ENCODE data around the gene PFKL. TPM values are rescaled to one million over a fixed set of nuclear protein-coding genes. Genes with fewer than 3 reads are reported as not detected.
A peak's percentile ranks its signal among the peaks of the same experiment; 100 is the strongest.

The PFKL gene
- total and polyA plus RNA-seq, 2 of the 8 experiments (the other 6 are each of a cell fraction or from before 2014, with no cell fraction given), result 80.2 to 82.3 TPM

DNA sequence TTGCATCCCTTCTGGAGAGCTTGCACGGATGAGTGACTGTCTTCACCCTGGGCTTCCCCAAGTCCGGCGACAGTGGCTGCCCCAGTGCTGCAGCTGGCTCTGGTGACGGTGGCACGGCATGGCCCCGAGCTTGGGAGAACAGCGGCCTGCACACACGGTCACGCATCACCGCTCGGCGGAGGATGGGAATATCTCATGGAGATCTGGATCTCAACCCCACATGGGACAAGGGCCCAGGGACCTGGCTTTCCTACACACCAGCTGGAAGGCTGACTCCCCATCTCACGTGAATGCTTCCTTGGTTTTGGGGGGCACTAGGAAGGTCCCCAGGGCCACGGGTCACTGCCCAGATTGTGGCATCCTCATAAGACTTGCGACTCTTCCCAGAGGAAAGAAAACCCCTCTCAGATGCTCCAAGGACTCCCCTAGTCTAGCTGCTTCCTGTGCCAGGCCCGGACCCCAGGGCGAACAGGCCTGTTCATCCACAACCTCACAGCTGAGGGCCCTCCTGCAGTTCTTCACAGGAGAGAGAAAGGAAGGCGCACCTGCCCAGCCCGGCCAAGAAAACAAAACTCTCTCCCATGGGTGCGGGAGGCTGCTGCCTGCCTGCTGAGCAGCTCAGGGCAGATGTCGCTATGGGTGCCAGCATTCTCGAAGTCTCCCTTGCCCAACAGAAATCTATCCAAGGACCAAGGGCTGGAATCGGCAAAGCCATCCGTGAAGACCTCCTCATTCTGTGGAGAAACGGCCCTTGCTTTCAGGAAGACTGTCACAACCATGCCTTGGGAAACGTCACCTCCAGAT lies 29.4 kb downstream of the PFKL start:
- Histone ChIP-seq H2BK120ac (replicated peaks; ENCODE audit: low read depth, low read length) (no peak overlapping the region), H3K27me3 (replicated peaks in 1 of 4; ENCODE audit: control insufficient read depth in 3 of 4, extremely low read depth in 1 of 4, insufficient read depth in 3 of 4, low read length in 3 of 4) (no peaks in the 10 kb centered on the region), H3K4me2 (ENCODE audit: insufficient read depth in 1 of 2, low read depth in 2 of 2, low read length in 2 of 2) (no peak overlapping the region), H3K36me3 (ENCODE audit: control insufficient read depth in 2 of 4, insufficient read depth in 4 of 4, low read length in 3 of 4) (peaks cover 0 to 16% (median 1%) of the 10 kb centered on the region in 4 experiments; a peak in 2 of 8 replicates), H4K8ac (ENCODE audit: extremely low read depth, insufficient read depth, low read length) (peak overlapping the region; percentile 57), H3K4me3 (ENCODE audit: extremely low read depth in 1 of 4, insufficient read depth in 2 of 4, low read depth in 3 of 4, low read length in 4 of 4) (no peak overlapping the region), H2BK15ac (ENCODE audit: low read length) (no peak overlapping the region), H3K4ac (replicated peaks; ENCODE audit: insufficient read length, low read depth, low read length) (no peak overlapping the region), H3K9me3 (ENCODE audit: insufficient read depth in 2 of 2, low read depth in 1 of 2, low read length in 1 of 2) (no peaks in the 10 kb centered on the region), H3K27ac (ENCODE audit: low read depth, low read length) (no peak overlapping the region), H4K20me1 (replicated peaks in 1 of 2; ENCODE audit: control insufficient read depth in 1 of 2, insufficient read depth in 2 of 2, low read length in 2 of 2) (peaks cover 0 to 6% of the 10 kb centered on the region in 2 experiments), H3K23ac (ENCODE audit: insufficient read length) (no peak overlapping the region), H4K5ac (ENCODE audit: insufficient read length, low read depth, low read length) (no peak overlapping the region), H3K9ac (replicated peaks in 1 of 4; ENCODE audit: extremely low read depth in 1 of 4, low read depth in 3 of 4, low read length in 3 of 4) (no peak overlapping the region), H3K56ac (replicated peaks; ENCODE audit: insufficient read length, low read depth, low read length) (no peak overlapping the region), H2BK12ac (ENCODE audit: low read depth, low read length) (no peak overlapping the region), H3K23me2 (ENCODE audit: low read depth, low read length) (no peaks in the 10 kb centered on the region), H2BK5ac (ENCODE audit: low read depth, low read length) (no peak overlapping the region), H3K14ac (ENCODE audit: insufficient read length) (no peak overlapping the region), H2AFZ (ENCODE audit: low read length) (no peak overlapping the region), H4K91ac (replicated peaks; ENCODE audit: insufficient read length, low read length) (no peak overlapping the region), H2AK5ac (ENCODE audit: low read depth, low read length) (no peak overlapping the region), H3K18ac (ENCODE audit: extremely low read depth, low read length) (no peak overlapping the region), H3K79me1 (ENCODE audit: low read depth, low read length) (no peaks in the 10 kb centered on the region), H2BK20ac (ENCODE audit: low read length) (no peak overlapping the region), H3K79me2 (ENCODE audit: control insufficient read depth in 1 of 2, insufficient read depth in 2 of 2, low read length in 2 of 2) (no peaks in the 10 kb centered on the region), H3K4me1 (replicated peaks in 1 of 4; ENCODE audit: control insufficient read depth in 3 of 4, insufficient read depth in 4 of 4, low read length in 3 of 4) (no peaks in the 10 kb centered on the region)
- FAIRE-seq, result no peak
- ChIA-PET CTCF (ENCODE audit: partially characterized antibody) (interaction anchor here (1.0 to 1.6 kb wide), 9 partner anchors 9 to 388 kb away, joined by 3 to 4 read pairs (median 3); no protein-coding TSS in a partner anchor), POLR2A (ENCODE audit: partially characterized antibody) (interaction anchor here (1.6 to 1.7 kb wide), 3 partner anchors 10 to 21 kb away, joined by 4 to 7 read pairs (median 6); no protein-coding TSS in a partner anchor)
- 92% methylated on average over 26 of the region's 26 CpGs; no CpG with 5 or more reads in 1 of the 2 experiments for WGBS, 2 experiments (ENCODE audit: extremely low coverage in 1 of 2, insufficient coverage in 1 of 2, insufficient read length in 1 of 2, insufficient replicate concordance in 2 of 2, low coverage in 1 of 2, low lambda C conversion rate in 2 of 2, missing lambda C conversion rate in 1 of 2)
- no peak for DNase-seq (ENCODE audit: low read depth in 1 of 2, low spot score in 2 of 2)
- TF ChIP-seq, protein P1, sequence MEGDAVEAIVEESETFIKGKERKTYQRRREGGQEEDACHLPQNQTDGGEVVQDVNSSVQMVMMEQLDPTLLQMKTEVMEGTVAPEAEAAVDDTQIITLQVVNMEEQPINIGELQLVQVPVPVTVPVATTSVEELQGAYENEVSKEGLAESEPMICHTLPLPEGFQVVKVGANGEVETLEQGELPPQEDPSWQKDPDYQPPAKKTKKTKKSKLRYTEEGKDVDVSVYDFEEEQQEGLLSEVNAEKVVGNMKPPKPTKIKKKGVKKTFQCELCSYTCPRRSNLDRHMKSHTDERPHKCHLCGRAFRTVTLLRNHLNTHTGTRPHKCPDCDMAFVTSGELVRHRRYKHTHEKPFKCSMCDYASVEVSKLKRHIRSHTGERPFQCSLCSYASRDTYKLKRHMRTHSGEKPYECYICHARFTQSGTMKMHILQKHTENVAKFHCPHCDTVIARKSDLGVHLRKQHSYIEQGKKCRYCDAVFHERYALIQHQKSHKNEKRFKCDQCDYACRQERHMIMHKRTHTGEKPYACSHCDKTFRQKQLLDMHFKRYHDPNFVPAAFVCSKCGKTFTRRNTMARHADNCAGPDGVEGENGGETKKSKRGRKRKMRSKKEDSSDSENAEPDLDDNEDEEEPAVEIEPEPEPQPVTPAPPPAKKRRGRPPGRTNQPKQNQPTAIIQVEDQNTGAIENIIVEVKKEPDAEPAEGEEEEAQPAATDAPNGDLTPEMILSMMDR (IDR thresholded peaks at IDR 0.05; ENCODE audit: control extremely low read depth in 1 of 3, insufficient read depth in 1 of 3, low read depth in 1 of 3, low read length in 3 of 3), result no peak
- TF ChIP-seq TCF12 (IDR thresholded peaks at IDR 0.05; ENCODE audit: low read depth, low read length), result no peak
- no peak for TF ChIP-seq KDM5A (IDR thresholded peaks at IDR 0.05; ENCODE audit: low read length)
- no peak for TF ChIP-seq POU5F1 (IDR thresholded peaks at IDR 0.05; ENCODE audit: low read depth, low read length)
- no peak for TF ChIP-seq TBP (IDR thresholded peaks at IDR 0.05; ENCODE audit: low read depth, low read length)
- TF ChIP-seq NRF1 (IDR thresholded peaks at IDR 0.05; ENCODE audit: low read depth, low read length), result no peak
- TF ChIP-seq, protein P2, sequence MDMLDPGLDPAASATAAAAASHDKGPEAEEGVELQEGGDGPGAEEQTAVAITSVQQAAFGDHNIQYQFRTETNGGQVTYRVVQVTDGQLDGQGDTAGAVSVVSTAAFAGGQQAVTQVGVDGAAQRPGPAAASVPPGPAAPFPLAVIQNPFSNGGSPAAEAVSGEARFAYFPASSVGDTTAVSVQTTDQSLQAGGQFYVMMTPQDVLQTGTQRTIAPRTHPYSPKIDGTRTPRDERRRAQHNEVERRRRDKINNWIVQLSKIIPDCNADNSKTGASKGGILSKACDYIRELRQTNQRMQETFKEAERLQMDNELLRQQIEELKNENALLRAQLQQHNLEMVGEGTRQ (IDR thresholded peaks at IDR 0.05; ENCODE audit: low read length), result no peak
- TF ChIP-seq CHD1 (IDR thresholded peaks at IDR 0.05; ENCODE audit: low read depth, low read length), result no peak

All from H1 (cell line).